Measurements from ENCODE around the gene ATP6V1E1. TPM values are rescaled to one million over a fixed set of nuclear protein-coding genes. Genes with fewer than 3 reads are reported as not detected.
"Not testable (repeated sequence)": the region's sequence is repeated elsewhere in the genome, so short reads cannot be mapped to it uniquely, and the experiment has no call there.

The ATP6V1E1 gene
- total RNA-seq, 1 donor = 147 TPM

GRCh38 chr22:17575151-17575550, 53.4 kb downstream of the ATP6V1E1 start:
- Histone ChIP-seq H2AFZ (ENCODE audit: low read length) (no peak overlapping the region), H3K36me3 (ENCODE audit: insufficient read depth, low read length) (no peaks in the 10 kb centered on the region), H3K4me1 (ENCODE audit: insufficient read depth, low read length) (peaks cover 21% of the 10 kb centered on the region), H3K27me3 (ENCODE audit: insufficient read depth, low read length) (no peaks in the 10 kb centered on the region), H3K9me3 (ENCODE audit: low read depth, low read length) (no peaks in the 10 kb centered on the region), H3K4me2 (ENCODE audit: insufficient read depth, low read length) (no peak overlapping the region), H3K27ac (ENCODE audit: low read depth, low read length) (no peak overlapping the region), H4K20me1 (ENCODE audit: insufficient read depth, low read length) (no peaks in the 10 kb centered on the region), H3K4me3 (ENCODE audit: insufficient read depth, low read length) (no peak overlapping the region), H3K79me2 (ENCODE audit: insufficient read depth, low read length) (no peaks in the 10 kb centered on the region)
- no peak for DNase-seq (ENCODE audit: insufficient read length, low spot score, missing footprints)
- no peak for TF ChIP-seq CTCF (IDR thresholded peaks at IDR 0.05; ENCODE audit: extremely low read depth, low read depth, low read length)

GRCh38 chr22:17570851-17571631, 57.5 kb downstream of the ATP6V1E1 start:
- Histone ChIP-seq H3K4me2 (ENCODE audit: insufficient read depth, low read length) (peak overlapping the region; percentile 98), H2AFZ (ENCODE audit: low read length) (peak overlapping the region; percentile 99), H3K4me1 (ENCODE audit: insufficient read depth, low read length) (peaks cover 27% of the 10 kb centered on the region), H3K27ac (ENCODE audit: low read depth, low read length) (peak overlapping the region; percentile 84), H3K36me3 (ENCODE audit: insufficient read depth, low read length) (no peaks in the 10 kb centered on the region), H3K79me2 (ENCODE audit: insufficient read depth, low read length) (no peaks in the 10 kb centered on the region), H4K20me1 (ENCODE audit: insufficient read depth, low read length) (no peaks in the 10 kb centered on the region), H3K4me3 (ENCODE audit: insufficient read depth, low read length) (peak overlapping the region; percentile 76), H3K9me3 (ENCODE audit: low read depth, low read length) (no peaks in the 10 kb centered on the region), H3K27me3 (ENCODE audit: insufficient read depth, low read length) (no peaks in the 10 kb centered on the region)
- no peak for TF ChIP-seq CTCF (IDR thresholded peaks at IDR 0.05; ENCODE audit: extremely low read depth, low read depth, low read length)
- peak; percentile 92 for DNase-seq (ENCODE audit: insufficient read length, low spot score, missing footprints)

- no peak for TF ChIP-seq CTCF (IDR thresholded peaks at IDR 0.05; ENCODE audit: extremely low read depth, low read depth, low read length)
- H3K36me3 ChIP-seq (ENCODE audit: insufficient read depth, low read length) = no peaks in the 10 kb centered on the region
- H3K4me3 ChIP-seq (ENCODE audit: insufficient read depth, low read length) = peak overlapping the region; percentile 76
- H3K27ac ChIP-seq (ENCODE audit: low read depth, low read length) = no peak overlapping the region
- no peaks in the 10 kb centered on the region for H3K27me3 ChIP-seq (ENCODE audit: insufficient read depth, low read length)
- peak; percentile 73 for DNase-seq (ENCODE audit: insufficient read length, low spot score, missing footprints)
- H3K4me2 ChIP-seq (ENCODE audit: insufficient read depth, low read length) = peak overlapping the region; percentile 98
- peaks cover 27% of the 10 kb centered on the region for H3K4me1 ChIP-seq (ENCODE audit: insufficient read depth, low read length)
- no peaks in the 10 kb centered on the region for H3K79me2 ChIP-seq (ENCODE audit: insufficient read depth, low read length)
- H4K20me1 ChIP-seq (ENCODE audit: insufficient read depth, low read length) = no peaks in the 10 kb centered on the region
- no peaks in the 10 kb centered on the region for H3K9me3 ChIP-seq (ENCODE audit: low read depth, low read length)
- peak overlapping the region; percentile 56 for H2AFZ ChIP-seq (ENCODE audit: low read length)
Measured at GRCh38 chr22:17569971-17570511, 58.5 kb downstream of the ATP6V1E1 start.

GRCh38 chr22:17566776-17567175, 61.8 kb downstream of the ATP6V1E1 start:
- TF ChIP-seq CTCF (IDR thresholded peaks at IDR 0.05; ENCODE audit: extremely low read depth, low read depth, low read length) = no peak
- H3K79me2 ChIP-seq (ENCODE audit: insufficient read depth, low read length) = no peaks in the 10 kb centered on the region
- H3K4me2 ChIP-seq (ENCODE audit: insufficient read depth, low read length) = no peak overlapping the region
- no peak overlapping the region for H3K27ac ChIP-seq (ENCODE audit: low read depth, low read length)
- H3K9me3 ChIP-seq (ENCODE audit: low read depth, low read length) = no peaks in the 10 kb centered on the region
- no peak overlapping the region for H3K4me3 ChIP-seq (ENCODE audit: insufficient read depth, low read length)
- peaks cover 33% of the 10 kb centered on the region for H3K4me1 ChIP-seq (ENCODE audit: insufficient read depth, low read length)
- DNase-seq (ENCODE audit: insufficient read length, low spot score, missing footprints) = no peak
- H3K36me3 ChIP-seq (ENCODE audit: insufficient read depth, low read length) = no peaks in the 10 kb centered on the region
- H3K27me3 ChIP-seq (ENCODE audit: insufficient read depth, low read length) = no peaks in the 10 kb centered on the region
- H4K20me1 ChIP-seq (ENCODE audit: insufficient read depth, low read length) = no peaks in the 10 kb centered on the region
- H2AFZ ChIP-seq (ENCODE audit: low read length) = no peak overlapping the region

- H3K36me3 ChIP-seq (ENCODE audit: insufficient read depth, low read length); H3K9me3 ChIP-seq (ENCODE audit: low read depth, low read length); H3K27ac ChIP-seq (ENCODE audit: low read depth, low read length); DNase-seq (ENCODE audit: insufficient read length, low spot score, missing footprints); H3K27me3 ChIP-seq (ENCODE audit: insufficient read depth, low read length); H2AFZ ChIP-seq (ENCODE audit: low read length); H3K4me2 ChIP-seq (ENCODE audit: insufficient read depth, low read length); H3K4me3 ChIP-seq (ENCODE audit: insufficient read depth, low read length); H4K20me1 ChIP-seq (ENCODE audit: insufficient read depth, low read length); H3K79me2 ChIP-seq (ENCODE audit: insufficient read depth, low read length): not testable (repeated sequence)
- H3K4me1 ChIP-seq (ENCODE audit: insufficient read depth, low read length) = peaks cover 27% of the 10 kb centered on the region
Measured at GRCh38 chr22:17566016-17566687, 62.4 kb downstream of the ATP6V1E1 start.
